Heart left ventricle (tissue), 16 donors: Measurements from ENCODE around the gene VAPA. TPM values are rescaled to one million over a fixed set of nuclear protein-coding genes. Genes with fewer than 3 reads are reported as not detected.

Experiments used
- ATAC-seq, 4 donors: fragments of 200-7000 bp; cut with Tn5 transposase; one replicate each; pipeline ENCODE4 v1.9.1; 2020 to 2022; ENCODE audit warnings: moderate library complexity in 4 of 4, mild to moderate bottlenecking in 3 of 4, moderate number of reproducible peaks in 1 of 4
- DNase-seq, 5 donors: peaks; one replicate each; pipeline ENCODE4 v3.0.0-alpha.2; 2020
- H3K27ac ChIP-seq, 12 donors: fragments of 200-600 bp; sonication (generic) in 4 of 12; one replicate each; pipeline versions ENCODE4 v1.5.0 to v1.8.0; 2016 to 2022; ENCODE audit warnings: mild to moderate bottlenecking in 2 of 12
- H3K27me3 ChIP-seq, 9 donors: fragments of 200-600 bp; sonication (generic) in 2 of 9; one replicate each; pipeline versions ENCODE4 v1.5.1 to v1.8.0; 2016 to 2022; ENCODE audit warnings: mild to moderate bottlenecking in 3 of 9
- H3K36me3 ChIP-seq, 9 donors: fragments of 200-600 bp; sonication (generic) in 2 of 9; one replicate each; pipeline versions ENCODE4 v1.5.0 to v1.8.0; 2018 to 2022; ENCODE audit warnings: mild to moderate bottlenecking in 2 of 9
- H3K4me1 ChIP-seq, 12 donors: fragments of 200-600 bp; sonication (generic) in 4 of 12; one replicate each; pipeline versions ENCODE4 v1.5.0 to v1.8.0; 2016 to 2022; ENCODE audit warnings: mild to moderate bottlenecking in 3 of 12
- H3K4me3 ChIP-seq, 12 donors: fragments of 200-600 bp; sonication (generic) in 4 of 12; one replicate each; pipeline versions ENCODE4 v1.5.0 to v1.8.0; 2017 to 2022; ENCODE audit warnings: mild to moderate bottlenecking in 9 of 12, moderate library complexity in 4 of 12
- H3K9me3 ChIP-seq, 12 donors: fragments of 200-600 bp; sonication (generic) in 4 of 12; one replicate each; pipeline versions ENCODE4 v1.5.0 to v1.8.0; 2016 to 2022; ENCODE audit warnings: mild to moderate bottlenecking in 1 of 12
- POLR2A ChIP-seq, 2 donors: fragments of 450-650 bp; IDR thresholded peaks; one replicate each; pipeline ENCODE4 v1.6.1; 2017; ENCODE audit warnings: antibody characterized with exemption in 2 of 2, mild to moderate bottlenecking in 2 of 2, moderate library complexity in 2 of 2
- WGBS, 4 donors: extraction: QIAGEN DNeasy Blood & Tissue Kit in 2 of 4; methylation state at CpG; one replicate each; pipeline versions ENCODE4 v1.1.5 to v1.1.7; 2013 to 2018; 5-methylcytosine and 5-hydroxymethylcytosine counted together
- intact Hi-C, 10 donors: fragments of 100-400 bp; cut with DNase I; formaldehyde crosslinking; loops; one replicate each; pipeline versions ENCODE4 v1.11.1 to v1.14.2; 2022
- polyA plus RNA-seq, 2 donors: library from polyadenylated mRNA; stranded (reverse); fragments of 200-250 nt; gene quantifications; one replicate each; pipeline ENCODE4 v1.2.3, GENCODE V29; 2013
- total RNA-seq, 9 donors: library from RNA; depleted of rRNA in 2 of 9; stranded (reverse); fragments of >200 nt in 2 of 9; fragmentation: NEBNext Ultra II Directional in 3 of 9; extraction: Animal tissue kit (Norgen Biotek cat#: 25700) in 3 of 9; gene quantifications; one replicate each; pipeline versions ENCODE4 v1.1.0 to v1.2.4, GENCODE V29; 2016 to 2023
- TF ChIP-seq, protein P1 (sequence below), 12 donors: fragments of 200-600 bp; sonication (generic) in 4 of 12; IDR thresholded peaks; one replicate each; pipeline versions ENCODE4 v1.5.0 to v1.8.0; 2018 to 2022; ENCODE audit warnings: antibody characterized with exemption in 12 of 12, mild to moderate bottlenecking in 5 of 12
- donor health status: ischemic (EF 13 %, LVEDD 7.1; RV severe dilation, severe dysfunction).
- donor health status: healthy with polysubstance abuse.
- donor health status: DM: no; HTN: yes; CAD: no.
- donor health status: DM: no; HTN: no; CAD: no.
- donor health status: ischemic (EF 25% LVEDD 6.9; RV normal size, moderate dysfunction).
- donor health status: ischemic (EF 25% LVEDD 5.7; RV mildly dilated, moderate dysfunction).
- donor health status: healthy.
- donor health status: DM: yes; HTN: yes; CAD: no.
- donor health status: ischemic (EF 35%, LVEDD 5.7; RV mildly dilated, moderate dysfunction).
- donor health status: nonischemic (EF 11% LVEDD 7.7; RV severe dilation, severe dysfunction).
- donor health status: DM: yes; HTN: yes; CAD: no.
- donor health status: PGD.
- donor health status: ischemic (EF 29% LVEDD 5.4; RV normal size, mild dysfunction).
- donor health status: nonischemic (EF 23%, LVEDD 6.1; RV moderate dilation, normal function).

The VAPA gene
- total and polyA plus RNA-seq, 11 donors = 107 to 289 (median 201) TPM

DNA sequence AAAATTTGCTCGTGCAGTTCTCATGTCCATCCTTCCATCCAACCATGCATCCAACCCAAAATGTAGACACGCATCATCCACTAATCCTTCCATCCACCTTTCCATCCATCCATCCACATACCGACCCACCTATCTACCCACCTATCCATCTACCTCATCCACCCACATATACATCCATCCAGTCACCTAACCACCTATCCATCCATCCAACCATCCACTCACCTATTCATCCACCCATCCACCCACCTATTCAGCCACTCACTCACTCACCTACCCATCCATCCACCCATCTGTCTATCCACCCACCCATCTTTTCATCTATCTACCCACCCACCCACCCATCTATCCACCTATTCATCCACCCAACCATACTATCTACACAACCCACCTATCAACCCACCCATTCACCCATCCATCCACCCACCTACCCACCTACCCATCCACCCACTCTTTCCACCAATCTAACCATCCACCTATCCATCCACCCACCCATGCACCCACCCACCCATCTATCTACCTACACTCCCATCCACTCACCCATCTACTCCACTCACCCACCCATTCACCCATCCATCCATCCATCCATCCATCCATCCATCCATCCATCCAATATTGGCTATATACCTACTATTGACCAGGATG, 94.3 kb downstream of the VAPA start:
- Histone ChIP-seq H3K4me3 (no peak overlapping the region), H3K36me3 (no peaks in the 10 kb centered on the region), H3K9me3 (no peaks in the 10 kb centered on the region), H3K27ac (no peak overlapping the region), H3K27me3 (no peaks in the 10 kb centered on the region), H3K4me1 (peaks cover 0 to 38% (median 22%) of the 10 kb centered on the region in 12 donors)
- no peak for TF ChIP-seq POLR2A (IDR thresholded peaks at IDR 0.05)
- TF ChIP-seq, protein P1, sequence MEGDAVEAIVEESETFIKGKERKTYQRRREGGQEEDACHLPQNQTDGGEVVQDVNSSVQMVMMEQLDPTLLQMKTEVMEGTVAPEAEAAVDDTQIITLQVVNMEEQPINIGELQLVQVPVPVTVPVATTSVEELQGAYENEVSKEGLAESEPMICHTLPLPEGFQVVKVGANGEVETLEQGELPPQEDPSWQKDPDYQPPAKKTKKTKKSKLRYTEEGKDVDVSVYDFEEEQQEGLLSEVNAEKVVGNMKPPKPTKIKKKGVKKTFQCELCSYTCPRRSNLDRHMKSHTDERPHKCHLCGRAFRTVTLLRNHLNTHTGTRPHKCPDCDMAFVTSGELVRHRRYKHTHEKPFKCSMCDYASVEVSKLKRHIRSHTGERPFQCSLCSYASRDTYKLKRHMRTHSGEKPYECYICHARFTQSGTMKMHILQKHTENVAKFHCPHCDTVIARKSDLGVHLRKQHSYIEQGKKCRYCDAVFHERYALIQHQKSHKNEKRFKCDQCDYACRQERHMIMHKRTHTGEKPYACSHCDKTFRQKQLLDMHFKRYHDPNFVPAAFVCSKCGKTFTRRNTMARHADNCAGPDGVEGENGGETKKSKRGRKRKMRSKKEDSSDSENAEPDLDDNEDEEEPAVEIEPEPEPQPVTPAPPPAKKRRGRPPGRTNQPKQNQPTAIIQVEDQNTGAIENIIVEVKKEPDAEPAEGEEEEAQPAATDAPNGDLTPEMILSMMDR (IDR thresholded peaks at IDR 0.05) = no peak
- ATAC-seq = no peak
- 95 to 96% (median 96%) methylated on average over 3 of the region's 3 CpGs for WGBS, 4 donors
- intact Hi-C loops = loop anchor here in 6 of 10 donors (5.0 to 10.0 kb wide), 2 partner anchors 507 to 509 kb away; no protein-coding TSS in a partner anchor
- no peak for DNase-seq

Other genes with a start within 250 kb of the VAPA start
- gene RAB31, start 205.7 kb upstream of the VAPA start, total RNA-seq = 10 to 100 TPM in 8 of 9 donors, 1 to 10 TPM in 1; 8.6 to 67.7 (median 15.4) TPM
- 1 to 10 TPM; 3.2 to 9.4 TPM for gene RAB31, start 205.7 kb upstream of the VAPA start, polyA plus RNA-seq
- not detected for gene TXNDC2, start 28.0 kb upstream of the VAPA start, total RNA-seq
- under 1 TPM in 1 of 2 donors, not detected in 1; 0.03 TPM for gene TXNDC2, start 28.0 kb upstream of the VAPA start, polyA plus RNA-seq